Muscle layer of colon (tissue), 2 donors: ENCODE results near the gene CIZ1.
A peak's percentile ranks its signal among the peaks of the same experiment; 100 is the strongest.
"Not testable (repeated sequence)": the region's sequence is repeated elsewhere in the genome, so short reads cannot be mapped to it uniquely, and the experiment has no call there.

ENCODE experiments used
- H3K27ac ChIP-seq: one replicate; pipeline ENCODE4 v1.7.0; 2013; ENCODE audit warnings: low read depth, mild to moderate bottlenecking, low read length, moderate library complexity
- H3K27me3 ChIP-seq, 2 donors: one replicate each; pipeline ENCODE4 v1.7.0; 2013; ENCODE audit warnings: low read length in 2 of 2, mild to moderate bottlenecking in 2 of 2; ENCODE audit not compliant: insufficient read depth in 2 of 2, control insufficient read depth in 1 of 2
- H3K36me3 ChIP-seq: one replicate; pipeline ENCODE4 v1.7.0; 2013; ENCODE audit warnings: mild to moderate bottlenecking, low read length; ENCODE audit not compliant: insufficient read depth
- H3K4me1 ChIP-seq: one replicate; pipeline ENCODE4 v1.7.0; 2013; ENCODE audit warnings: mild to moderate bottlenecking, low read length; ENCODE audit not compliant: insufficient read depth
- H3K4me3 ChIP-seq, 2 donors: one replicate each; pipeline ENCODE4 v1.7.0; 2013; ENCODE audit warnings: low read length in 2 of 2, low read depth in 1 of 2, mild to moderate bottlenecking in 1 of 2, moderate library complexity in 1 of 2
- H3K9ac ChIP-seq: one replicate; pipeline ENCODE4 v1.7.0; 2013; ENCODE audit warnings: low read length
- H3K9me3 ChIP-seq: one replicate; pipeline ENCODE4 v1.7.0; 2013; ENCODE audit warnings: mild to moderate bottlenecking, low read length
- donor health status: abdominal sarcoma.
- donor health status: Adenocarcinoma of cecum.

The CIZ1 gene

DNA sequence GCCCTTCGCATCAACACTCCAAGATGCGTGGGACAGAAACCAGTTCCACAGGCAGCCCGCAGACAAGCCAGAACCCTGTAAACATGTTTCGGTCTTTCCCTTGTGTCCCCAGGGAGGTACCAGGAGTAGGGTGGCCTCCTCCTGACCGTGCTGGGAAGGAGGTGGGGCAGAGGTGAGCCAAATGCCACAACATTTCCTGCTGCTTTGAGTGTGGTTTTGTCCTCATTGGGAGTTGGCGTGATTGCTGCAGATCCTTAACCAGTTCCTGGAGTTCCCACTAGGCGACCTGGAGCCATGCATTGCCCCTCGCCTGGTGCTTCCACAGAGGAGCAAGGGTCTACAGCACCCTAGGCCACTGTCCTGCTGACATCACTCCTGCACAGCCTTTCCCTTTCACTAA, 55.8 kb downstream of the CIZ1 start:
- H3K4me3 ChIP-seq, H3K9ac ChIP-seq, H3K36me3 ChIP-seq, H3K4me1 ChIP-seq, H3K27me3 ChIP-seq, H3K27ac ChIP-seq, H3K9me3 ChIP-seq: not testable (repeated sequence)

DNA sequence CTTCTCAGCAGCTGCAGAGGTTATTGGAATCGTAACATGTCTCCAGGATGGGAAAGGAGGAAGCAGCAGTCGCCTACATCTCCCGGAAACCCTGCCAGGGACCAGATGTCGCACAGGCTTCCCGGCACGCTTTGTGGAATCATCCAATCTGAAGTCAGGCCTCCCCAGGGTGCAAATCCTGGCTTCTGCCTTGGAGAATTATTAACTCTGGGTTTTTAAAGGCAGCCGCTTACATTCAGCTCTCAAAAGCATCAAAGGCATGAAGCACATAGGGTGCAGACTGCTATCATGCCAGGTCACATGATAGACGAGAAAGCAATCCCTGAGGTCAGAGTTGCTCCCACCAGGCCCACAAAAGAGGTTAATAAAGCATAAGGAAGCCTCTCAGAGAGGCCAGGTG, 59.2 kb downstream of the CIZ1 start:
- not testable (repeated sequence) for H3K27me3 ChIP-seq, H3K4me1 ChIP-seq, H3K36me3 ChIP-seq, H3K9ac ChIP-seq, H3K27ac ChIP-seq, H3K9me3 ChIP-seq, H3K4me3 ChIP-seq

DNA sequence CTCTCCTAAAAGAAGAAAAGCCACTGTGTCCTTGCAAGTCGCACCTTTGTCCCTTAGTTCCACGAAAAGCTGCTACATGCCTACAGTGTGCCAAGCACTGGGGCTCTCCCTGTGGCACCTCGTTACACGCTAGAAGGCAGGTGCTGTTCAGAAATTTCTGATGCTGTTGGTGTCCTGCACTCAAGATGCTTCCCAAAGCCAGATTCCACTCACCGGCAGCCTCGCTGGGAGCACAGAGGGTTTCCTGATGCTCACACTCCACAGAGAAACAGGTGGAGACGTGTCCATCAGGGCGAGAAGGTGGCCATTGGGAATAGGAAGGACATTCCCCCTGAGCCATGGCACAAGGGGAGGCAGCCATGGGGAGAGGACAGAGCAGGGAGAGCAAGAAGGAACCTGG, 60.0 kb downstream of the CIZ1 start:
- peaks cover 11% of the 10 kb centered on the region for H3K4me1 ChIP-seq
- not testable (repeated sequence) for H3K27ac ChIP-seq, H3K4me3 ChIP-seq, H3K36me3 ChIP-seq, H3K9me3 ChIP-seq, H3K27me3 ChIP-seq, H3K9ac ChIP-seq

DNA sequence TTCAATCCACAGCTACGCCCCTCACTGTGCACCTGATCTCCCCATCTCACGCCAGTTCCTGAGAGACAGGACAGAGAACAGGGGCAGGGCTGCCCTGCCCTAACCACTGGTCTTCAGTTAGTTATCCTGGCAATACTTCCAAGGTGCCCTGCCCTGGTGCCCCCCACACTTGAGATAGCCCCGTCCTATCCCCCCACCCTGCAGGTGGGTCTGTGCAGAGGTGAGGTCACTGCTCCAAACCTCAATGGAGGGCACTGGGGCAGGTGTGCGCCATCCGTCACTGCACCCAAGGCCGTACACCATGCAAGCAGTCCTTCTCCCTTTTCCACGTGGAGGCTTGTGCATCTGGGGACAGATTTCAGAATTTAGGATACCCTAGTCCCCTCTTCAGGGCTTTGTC, 60.7 kb downstream of the CIZ1 start:
- not testable (repeated sequence) for H3K9me3 ChIP-seq, H3K36me3 ChIP-seq, H3K27ac ChIP-seq, H3K4me3 ChIP-seq, H3K27me3 ChIP-seq, H3K9ac ChIP-seq
- H3K4me1 ChIP-seq: peaks cover 18% of the 10 kb centered on the region

DNA sequence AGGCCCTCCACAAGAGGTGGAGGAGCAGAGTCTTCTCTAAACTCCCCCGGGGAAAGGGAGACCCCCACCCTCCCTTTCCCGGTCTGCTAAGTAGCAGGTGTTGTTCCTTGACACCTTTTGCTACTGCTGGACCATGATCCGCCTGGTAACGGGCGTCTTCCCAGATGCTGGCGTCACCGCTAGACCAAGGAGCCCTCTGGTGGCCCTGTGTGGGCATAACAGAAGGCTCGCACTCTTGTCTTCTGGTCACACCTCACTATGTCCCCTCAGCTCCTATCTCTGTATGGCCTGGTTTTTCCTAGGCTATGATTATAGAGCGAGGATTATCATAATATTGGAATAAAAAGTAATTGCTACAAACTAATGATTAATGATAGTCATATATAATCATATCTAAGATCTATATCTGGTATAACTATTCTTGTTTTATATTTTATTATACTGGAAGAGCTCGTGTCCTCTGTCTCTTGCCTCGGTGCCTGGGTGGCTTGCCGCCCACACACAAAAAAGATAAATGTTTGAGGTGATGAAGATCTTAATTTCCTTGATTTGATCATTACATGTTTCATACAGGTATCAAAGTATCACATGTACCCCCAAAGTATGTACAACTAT, 61.3 kb downstream of the CIZ1 start:
- not testable (repeated sequence) for H3K36me3 ChIP-seq, H3K27ac ChIP-seq, H3K4me3 ChIP-seq, H3K9ac ChIP-seq, H3K9me3 ChIP-seq, H3K27me3 ChIP-seq
- peaks cover 23% of the 10 kb centered on the region for H3K4me1 ChIP-seq

DNA sequence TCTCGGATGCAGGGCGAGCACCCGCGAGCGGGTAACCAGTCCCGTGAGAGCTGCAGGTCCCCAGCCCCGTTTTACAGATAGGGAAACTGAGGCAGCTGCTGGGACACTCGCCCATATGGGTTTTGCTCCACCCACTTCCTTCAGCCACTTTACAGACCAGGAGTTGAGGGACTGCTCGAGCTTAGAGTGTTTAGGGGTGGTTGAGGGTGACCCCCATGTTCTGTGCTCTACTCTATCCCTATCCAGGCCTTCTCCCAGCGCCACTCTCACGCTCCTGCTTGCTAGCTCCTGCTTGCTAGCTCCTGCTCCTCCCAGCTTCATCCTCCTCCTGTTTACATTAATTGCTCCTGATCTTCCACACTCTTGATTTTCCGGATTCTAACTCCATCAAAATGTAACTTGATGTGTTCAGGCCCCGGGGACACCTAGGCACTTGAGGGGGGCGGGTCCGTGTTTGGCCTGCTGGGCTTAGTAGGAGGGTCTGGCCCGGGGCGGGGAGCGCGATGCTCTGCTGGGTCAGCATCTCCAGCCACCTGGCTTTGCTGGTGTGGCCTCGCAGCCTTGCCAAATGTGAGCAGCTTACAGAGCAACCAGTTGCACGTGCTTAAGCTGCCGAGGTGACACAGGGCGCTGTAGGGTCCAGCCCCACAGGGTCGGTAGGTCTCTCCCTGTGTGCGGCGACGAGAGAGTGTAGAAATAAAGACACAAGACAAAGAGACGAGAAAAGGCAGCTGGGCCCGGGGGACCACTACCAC, 62.4 kb downstream of the CIZ1 start:
- H3K4me1 ChIP-seq: peaks cover 28% of the 10 kb centered on the region
- H3K36me3 ChIP-seq: peaks cover 8% of the 10 kb centered on the region
- no peaks in the 10 kb centered on the region for H3K9me3 ChIP-seq
- H3K27me3 ChIP-seq: no peaks in the 10 kb centered on the region
- peak overlapping the region; percentile 60 to 88 for H3K4me3 ChIP-seq
- peak overlapping the region; percentile 6 for H3K9ac ChIP-seq
- H3K27ac ChIP-seq: peak overlapping the region; percentile 100

DNA sequence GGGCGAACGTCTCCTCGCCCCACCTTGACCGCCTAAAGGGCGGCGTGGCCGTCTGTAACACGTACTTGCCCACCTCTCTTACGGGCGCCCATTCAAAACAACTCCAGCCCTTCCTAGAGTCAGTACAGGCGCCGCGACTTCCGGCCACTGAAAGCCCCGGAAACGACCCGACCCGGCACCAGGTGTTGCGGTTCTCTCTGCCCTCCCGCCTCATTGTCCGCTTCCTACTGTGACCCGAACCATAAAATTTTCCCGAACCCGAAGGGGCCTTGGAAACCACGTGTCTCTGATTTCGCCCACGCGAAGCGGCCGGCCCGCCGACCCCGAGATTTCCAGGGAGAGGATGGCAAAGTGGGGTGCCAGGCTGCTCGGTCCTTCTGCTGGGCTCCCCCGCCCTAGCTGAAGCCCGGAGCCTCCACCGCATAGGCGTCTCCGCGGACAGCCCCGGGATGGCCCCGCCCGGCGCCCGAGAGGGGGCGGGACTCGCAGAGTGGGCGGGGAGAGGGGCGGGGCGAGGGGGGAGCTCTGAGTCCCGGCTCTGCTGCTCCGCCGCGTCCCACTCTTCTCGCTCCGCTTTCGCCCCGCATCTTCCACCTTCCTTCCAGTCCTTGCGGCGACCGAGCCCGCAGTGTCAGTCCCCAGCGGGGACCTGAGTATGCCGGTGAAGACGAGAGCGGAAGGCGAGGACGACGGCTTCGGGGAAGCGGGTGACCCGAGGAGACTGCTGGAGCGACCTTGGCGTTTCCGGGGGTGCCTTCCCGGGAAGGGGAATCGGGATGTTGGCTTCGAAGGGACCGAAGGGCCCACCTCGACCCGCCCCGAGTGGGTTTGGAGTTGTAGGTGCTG, 63.2 kb downstream of the CIZ1 start:
- Histone ChIP-seq H3K4me3 (peak overlapping the region; percentile 60 to 88), H3K9me3 (no peaks in the 10 kb centered on the region), H3K36me3 (peaks cover 8% of the 10 kb centered on the region), H3K9ac (peak overlapping the region; percentile 6), H3K27ac (peak overlapping the region; percentile 100), H3K4me1 (peaks cover 28% of the 10 kb centered on the region), H3K27me3 (no peaks in the 10 kb centered on the region)

DNA sequence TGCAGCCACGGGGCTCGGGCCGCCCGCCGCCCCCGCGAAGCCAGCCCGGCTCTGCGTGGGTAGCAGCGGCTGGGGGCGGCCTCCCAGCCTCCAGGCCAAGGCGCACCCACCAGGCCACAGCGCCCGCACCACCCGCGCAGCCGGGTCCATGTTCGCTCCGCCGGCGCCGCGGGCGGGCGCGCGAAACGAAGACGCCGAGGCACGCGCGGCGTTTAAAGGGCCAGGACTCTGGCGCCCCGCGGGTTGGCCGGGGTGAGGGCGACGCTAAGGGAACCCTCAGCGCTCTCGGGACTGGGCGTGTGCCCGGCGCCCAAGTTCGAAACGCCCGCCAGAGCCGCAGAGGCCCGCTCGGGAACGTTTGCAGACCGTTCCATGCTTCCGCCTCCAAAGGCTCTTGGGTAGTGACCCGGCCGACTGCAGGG, 63.8 kb downstream of the CIZ1 start, which contains the start of gene PTGES2:
TSS of gene PTGES2 (minus strand) at position 162 of the 422 bp plus-strand sequence. CDS start at position 150, 12 bp downstream.
- Histone ChIP-seq H3K27ac (peak within 1 kb of the TSS; percentile 100), H3K9ac (peak within 1 kb of the TSS; percentile 65), H3K9me3 (no peaks in the 10 kb centered on the region), H3K4me1 (peaks cover 28% of the 10 kb centered on the region), H3K36me3 (peaks cover 12% of the 10 kb centered on the region), H3K4me3 (peak within 1 kb of the TSS; percentile 60 to 88), H3K27me3 (no peaks in the 10 kb centered on the region)

DNA sequence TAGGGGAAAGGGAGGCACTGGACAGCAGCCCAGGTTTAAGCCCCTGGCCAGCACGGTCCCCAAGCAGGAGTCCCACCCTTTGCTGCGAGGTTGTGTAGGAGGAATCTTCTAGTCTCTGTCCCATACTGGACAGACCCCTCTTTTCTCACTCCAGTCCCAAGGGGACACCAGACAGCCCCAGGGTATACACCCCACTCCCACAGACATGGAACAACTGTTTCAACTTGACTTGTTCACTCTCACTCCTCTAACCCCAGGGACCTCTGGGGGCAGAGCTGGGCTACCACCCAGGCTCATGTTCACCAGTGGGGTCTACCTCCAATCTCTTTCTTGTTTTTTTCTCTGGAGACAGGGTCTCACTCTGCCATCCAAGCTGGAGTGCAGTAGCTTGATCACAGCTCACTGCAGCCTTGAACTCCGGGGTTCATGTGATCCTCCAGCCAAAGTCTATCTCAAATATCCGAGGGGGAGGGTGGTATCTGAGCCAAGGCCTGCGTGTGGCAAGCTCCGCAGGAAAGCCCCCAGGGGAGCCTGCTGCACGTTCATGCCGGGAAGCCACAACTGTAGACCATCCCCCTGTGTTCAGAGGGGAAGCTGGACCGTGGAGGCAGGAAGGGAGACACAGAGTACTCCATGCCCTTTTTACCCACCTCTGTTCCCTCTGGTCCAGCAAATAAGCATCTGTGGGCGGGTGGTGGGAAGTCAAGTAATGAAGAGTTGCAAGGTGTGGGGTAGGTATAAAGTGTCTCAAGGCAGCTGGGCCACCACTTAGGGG, 65.6 kb downstream of the CIZ1 start:
- Histone ChIP-seq H3K4me1 (peaks cover 28% of the 10 kb centered on the region), H3K9me3 (no peaks in the 10 kb centered on the region), H3K9ac (no peak overlapping the region), H3K36me3 (peaks cover 13% of the 10 kb centered on the region), H3K27ac (no peak overlapping the region), H3K27me3 (no peaks in the 10 kb centered on the region), H3K4me3 (peak overlapping the region in 1 of 2 donors; percentile 9)

DNA sequence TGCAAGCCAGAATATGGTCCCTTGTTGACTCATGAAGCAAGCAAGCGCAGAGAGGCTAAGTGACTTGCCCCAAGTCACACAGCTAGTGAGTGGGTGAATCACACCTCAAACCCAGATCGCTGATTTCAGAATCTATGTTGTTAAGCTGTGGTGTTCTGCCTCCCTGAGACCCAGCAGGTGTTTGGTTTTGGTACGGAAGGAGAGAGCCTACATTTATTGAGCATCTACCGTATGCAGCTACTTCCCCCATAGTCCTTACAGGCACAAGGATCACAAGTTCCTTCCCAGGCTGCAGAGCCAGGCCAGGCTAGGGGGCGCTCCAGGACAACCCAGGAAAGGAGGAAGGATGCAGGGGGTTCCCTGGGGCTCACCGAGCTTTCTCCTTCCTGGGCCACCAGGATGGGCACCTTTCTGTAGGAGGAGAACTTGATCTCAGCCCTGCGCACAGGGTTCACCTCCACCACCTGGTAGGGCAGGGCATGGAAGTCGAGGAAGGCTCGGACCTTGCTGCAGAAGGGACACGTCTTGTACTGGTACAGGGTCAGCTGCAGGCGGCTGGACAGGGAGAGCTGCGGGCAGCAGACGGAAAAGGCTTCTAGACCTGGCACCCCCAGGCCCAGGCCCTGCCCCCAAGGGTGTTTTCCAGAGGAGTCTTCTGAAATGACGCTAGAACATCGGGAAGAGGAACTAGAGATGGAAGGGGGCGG, 66.3 kb downstream of the CIZ1 start:
- no peak overlapping the region for H3K4me3 ChIP-seq
- H3K36me3 ChIP-seq: peaks cover 13% of the 10 kb centered on the region
- H3K9ac ChIP-seq: no peak overlapping the region

More for the DNA sequence above, 66.3 kb downstream of the CIZ1 start:
- H3K9me3 ChIP-seq: no peaks in the 10 kb centered on the region
- no peak overlapping the region for H3K27ac ChIP-seq
- H3K27me3 ChIP-seq: no peaks in the 10 kb centered on the region
- peaks cover 28% of the 10 kb centered on the region for H3K4me1 ChIP-seq
